Hepatocyte (in vitro differentiated cells): ENCODE data around the gene CLCF1. TPM values are rescaled to one million over a fixed set of nuclear protein-coding genes. Genes with fewer than 3 reads are reported as not detected.

Experiments used
- DNase-seq: peaks from one replicate; pipeline ENCODE4 v3.0.0-alpha.2; 2016; ENCODE audit warnings: low spot score
- H2AFZ ChIP-seq: fragments of 200-600 bp; sonication (generic); 2 replicates; pipeline ENCODE4 v1.6.0; 2016; ENCODE audit warnings: antibody characterized with exemption, mild to moderate bottlenecking
- H3K27ac ChIP-seq: fragments of 200-600 bp; sonication (generic); 2 replicates; pipeline ENCODE4 v1.5.1; 2016; ENCODE audit warnings: mild to moderate bottlenecking
- H3K27me3 ChIP-seq: fragments of 200-600 bp; sonication (generic); 2 replicates; pipeline ENCODE4 v1.6.1; 2016
- H3K36me3 ChIP-seq: fragments of 200-600 bp; sonication (generic); replicated peaks from 2 replicates; pipeline ENCODE4 v1.5.1; 2016; ENCODE audit warnings: low read depth; ENCODE audit not compliant: insufficient read depth
- H3K4me1 ChIP-seq: fragments of 200-600 bp; sonication (generic); 2 replicates; pipeline ENCODE4 v1.5.1; 2016; ENCODE audit warnings: mild to moderate bottlenecking, moderate library complexity; ENCODE audit not compliant: insufficient read depth
- H3K4me2 ChIP-seq: fragments of 200-600 bp; sonication (generic); 2 replicates; pipeline ENCODE4 v1.6.0; 2016
- H3K4me3 ChIP-seq: fragments of 200-600 bp; sonication (generic); 2 replicates; pipeline ENCODE4 v1.5.1; 2016; ENCODE audit warnings: mild to moderate bottlenecking
- H3K79me2 ChIP-seq: fragments of 200-600 bp; sonication (generic); 2 replicates; pipeline ENCODE4 v1.6.0; 2017; ENCODE audit warnings: mild to moderate bottlenecking
- H3K9me2 ChIP-seq: fragments of 200-600 bp; sonication (generic); replicated peaks from 2 replicates; pipeline ENCODE4 v1.6.0; 2017; ENCODE audit warnings: mild to moderate bottlenecking; ENCODE audit not compliant: insufficient read depth
- H3K9me3 ChIP-seq: fragments of 200-600 bp; sonication (generic); 2 replicates; pipeline ENCODE4 v1.5.1; 2016; ENCODE audit warnings: low read depth, mild to moderate bottlenecking
- H4K20me1 ChIP-seq: fragments of 200-600 bp; sonication (generic); 2 replicates; pipeline ENCODE4 v1.6.0; 2016; ENCODE audit warnings: mild to moderate bottlenecking; ENCODE audit not compliant: insufficient read depth, poor library complexity, severe bottlenecking
- CTCF ChIP-seq: fragments of 200-600 bp; sonication (generic); IDR thresholded peaks from 2 replicates; pipeline ENCODE4 v1.5.1; 2016; ENCODE audit warnings: antibody characterized with exemption, mild to moderate bottlenecking; ENCODE audit not compliant: poor library complexity
- EZH2 ChIP-seq: fragments of 200-600 bp; sonication (generic); IDR thresholded peaks from 2 replicates; pipeline ENCODE4 v1.6.1; 2016; ENCODE audit warnings: antibody characterized with exemption, mild to moderate bottlenecking, borderline replicate concordance
- EZH2phosphoT487 ChIP-seq: fragments of 200-600 bp; sonication (generic); IDR thresholded peaks from one replicate; pipeline ENCODE4 v1.6.1; 2018; ENCODE audit warnings: antibody characterized with exemption, mild to moderate bottlenecking, low read depth, moderate library complexity; ENCODE audit not compliant: unreplicated experiment, severe bottlenecking
- WGBS: methylation state at CpG from one replicate; pipeline ENCODE4 v1.1.6; 2016; ENCODE audit warnings: low lambda C conversion rate; ENCODE audit errors: missing lambda C conversion rate; 5-methylcytosine and 5-hydroxymethylcytosine counted together
- polyA plus RNA-seq: library from polyadenylated mRNA; unstranded; fragments of >200 nt; fragmentation: Nextera tagmentation; extraction: Ambion mirVana; gene quantifications from 2 replicates; pipeline ENCODE4 v1.2.1, GENCODE V29; 2016
- total RNA-seq: library from RNA; depleted of rRNA; stranded (reverse); fragments of >200 nt; gene quantifications from 2 replicates; pipeline ENCODE4 v1.2.3, GENCODE V29; 2014

The CLCF1 gene
- total and polyA plus RNA-seq, 2 experiments from 2014 or later, result 9.4 to 13.2 TPM

DNA sequence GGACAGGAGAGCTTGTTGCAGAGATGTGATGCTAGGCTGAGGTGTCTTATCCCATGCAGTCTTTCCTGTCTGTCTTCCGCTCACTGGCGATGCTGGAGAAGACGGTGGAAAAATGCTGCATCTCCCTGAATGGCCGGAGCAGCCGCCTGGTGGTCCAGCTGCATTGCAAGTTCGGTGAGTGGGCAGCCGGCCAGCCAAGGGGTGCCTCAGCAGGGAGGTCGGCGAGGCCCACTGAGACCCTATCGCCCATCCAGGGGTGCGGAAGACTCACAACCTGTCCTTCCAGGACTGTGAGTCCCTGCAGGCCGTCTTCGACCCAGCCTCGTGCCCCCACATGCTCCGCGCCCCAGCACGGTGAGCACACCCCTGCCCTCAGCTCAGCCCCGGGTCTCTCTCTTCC lies 20.0 kb upstream of the CLCF1 start:
- H3K36me3 ChIP-seq, result no peaks in the 10 kb centered on the region
- 97% methylated on average over 18 of the region's 18 CpGs for WGBS

DNA sequence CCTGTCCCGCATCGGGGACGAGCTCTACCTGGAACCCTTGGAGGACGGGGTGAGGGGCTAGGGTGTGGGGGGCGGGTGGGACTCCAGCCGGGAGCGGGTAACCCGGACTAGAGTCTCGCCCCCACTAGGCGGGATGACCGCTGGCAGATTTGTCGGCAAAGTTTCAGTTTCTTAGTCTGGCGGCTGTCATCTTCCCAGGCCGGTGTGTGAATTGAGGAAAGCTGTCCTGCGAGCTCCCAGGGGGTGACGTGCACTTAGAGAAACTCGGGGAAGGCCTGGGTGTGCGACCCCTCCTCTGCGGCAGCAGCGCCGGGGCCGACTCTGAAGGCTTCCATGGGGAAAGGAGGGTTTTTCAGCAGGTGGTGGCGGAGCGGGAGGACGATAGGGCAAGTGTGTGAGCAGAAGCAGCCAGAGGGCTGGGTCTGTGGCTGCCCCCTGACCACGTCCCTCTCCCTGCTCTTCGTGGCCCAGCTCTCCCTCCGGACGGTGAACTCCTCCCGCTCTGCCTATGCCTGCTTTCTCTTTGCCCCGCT lies 18.9 kb upstream of the CLCF1 start:
- no peaks in the 10 kb centered on the region for H4K20me1 ChIP-seq
- H3K9me2 ChIP-seq, result no peaks in the 10 kb centered on the region
- no peaks in the 10 kb centered on the region for H3K9me3 ChIP-seq
- H3K4me2 ChIP-seq, result peak overlapping the region; percentile 95
- 12% methylated on average over 22 of the region's 31 CpGs for WGBS
- H2AFZ ChIP-seq, result peak overlapping the region; percentile 61
- no peaks in the 10 kb centered on the region for H3K36me3 ChIP-seq
- peak overlapping the region; percentile 73 for H3K4me3 ChIP-seq
- H3K27me3 ChIP-seq, result no peaks in the 10 kb centered on the region
- peaks cover 21% of the 10 kb centered on the region for H3K79me2 ChIP-seq
- DNase-seq, result peak; percentile 47
- H3K27ac ChIP-seq, result peak overlapping the region; percentile 74
- H3K4me1 ChIP-seq, result peaks cover 6% of the 10 kb centered on the region
- TF ChIP-seq EZH2phosphoT487 (no peak), EZH2 (no peak), CTCF (no peak)

More for the DNA sequence above, 20.0 kb upstream of the CLCF1 start:
- no peak for DNase-seq
- Histone ChIP-seq H3K27me3 (no peaks in the 10 kb centered on the region), H3K27ac (no peak overlapping the region), H3K9me3 (no peaks in the 10 kb centered on the region), H2AFZ (no peak overlapping the region), H3K4me3 (no peak overlapping the region), H3K9me2 (no peaks in the 10 kb centered on the region), H3K79me2 (peaks cover 21% of the 10 kb centered on the region), H3K4me1 (peaks cover 6% of the 10 kb centered on the region), H4K20me1 (no peaks in the 10 kb centered on the region), H3K4me2 (no peak overlapping the region)
- TF ChIP-seq CTCF (no peak), EZH2phosphoT487 (no peak), EZH2 (no peak)

- TF ChIP-seq EZH2phosphoT487 (no peak), EZH2 (no peak), CTCF (no peak)
- Histone ChIP-seq H2AFZ (peak within 1 kb of the TSS; percentile 66), H4K20me1 (no peaks in the 10 kb centered on the region), H3K4me1 (peaks cover 6% of the 10 kb centered on the region), H3K4me2 (peak within 1 kb of the TSS; percentile 95), H3K4me3 (peak within 1 kb of the TSS; percentile 73), H3K9me2 (no peaks in the 10 kb centered on the region), H3K79me2 (peaks cover 21% of the 10 kb centered on the region), H3K36me3 (no peaks in the 10 kb centered on the region), H3K27me3 (no peaks in the 10 kb centered on the region), H3K27ac (peak within 1 kb of the TSS; percentile 96), H3K9me3 (no peaks in the 10 kb centered on the region)
- 2% methylated on average over 55 of the region's 75 CpGs for WGBS
- DNase-seq, result peak; percentile 99
Measured at GRCh38 chr11:67391304-67392182, 18.1 kb upstream of the CLCF1 start, which contains the start of gene RAD9A. Gene RAD9A, plus strand, starts transcription at chr11:67391986. Its CDS starts 59 bp downstream, at chr11:67392045.
